Smooth muscle cell (in vitro differentiated cells): ENCODE data around the gene SYNRG. TPM values are rescaled to one million over a fixed set of nuclear protein-coding genes. Genes with fewer than 3 reads are reported as not detected.
A peak's percentile ranks its signal among the peaks of the same experiment; 100 is the strongest.

Source experiments
- DNase-seq: peaks from one replicate; lab custom pipeline; 2025; ENCODE audit not compliant: unreplicated experiment; lab: John Stamatoyannopoulos, UW
- H2AFZ ChIP-seq: fragments of 200-600 bp; sonication (generic); 2 replicates; pipeline ENCODE4 v1.6.0; 2016; ENCODE audit warnings: antibody characterized with exemption, low read depth, mild to moderate bottlenecking
- H3F3A ChIP-seq: fragments of 200-600 bp; sonication (generic); 2 replicates; pipeline ENCODE4 v1.6.0; 2017; ENCODE audit warnings: antibody characterized with exemption, low read depth
- H3K27ac ChIP-seq: fragments of 200-600 bp; sonication (generic); 2 replicates; pipeline ENCODE4 v1.5.1; 2016; ENCODE audit warnings: low read depth, mild to moderate bottlenecking
- H3K27me3 ChIP-seq: fragments of 200-600 bp; sonication (generic); 2 replicates; pipeline ENCODE4 v1.6.1; 2016; ENCODE audit warnings: low read depth, mild to moderate bottlenecking
- H3K36me3 ChIP-seq: fragments of 200-600 bp; sonication (generic); 2 replicates; pipeline ENCODE4 v1.5.1; 2016; ENCODE audit warnings: low read depth
- H3K4me1 ChIP-seq: fragments of 200-600 bp; sonication (generic); 2 replicates; pipeline ENCODE4 v1.5.1; 2016; ENCODE audit warnings: low read depth
- H3K4me2 ChIP-seq: fragments of 200-600 bp; sonication (generic); 2 replicates; pipeline ENCODE4 v1.6.0; 2016; ENCODE audit warnings: mild to moderate bottlenecking
- H3K4me3 ChIP-seq: fragments of 200-600 bp; sonication (generic); 2 replicates; pipeline ENCODE4 v1.5.1; 2016; ENCODE audit warnings: mild to moderate bottlenecking
- H3K79me2 ChIP-seq: fragments of 200-600 bp; sonication (generic); 2 replicates; pipeline ENCODE4 v1.6.0; 2016; ENCODE audit warnings: low read depth, mild to moderate bottlenecking
- H3K9ac ChIP-seq: fragments of 200-600 bp; sonication (generic); 2 replicates; pipeline ENCODE4 v1.6.0; 2016; ENCODE audit warnings: low read depth
- H3K9me3 ChIP-seq: fragments of 200-600 bp; sonication (generic); replicated peaks from 2 replicates; pipeline ENCODE4 v1.5.1; 2016; ENCODE audit warnings: low read depth
- H4K20me1 ChIP-seq: fragments of 200-600 bp; sonication (generic); 2 replicates; pipeline ENCODE4 v1.6.0; 2016; ENCODE audit warnings: low read depth
- WGBS: methylation state at CpG from one replicate; pipeline ENCODE4 v1.1.7; 2016; ENCODE audit warnings: low lambda C conversion rate; 5-methylcytosine and 5-hydroxymethylcytosine counted together
- microRNA-seq: library from miRNA; unstranded; fragments of <30 nt; microRNA quantifications from one replicate; pipeline ENCODE4, GENCODE V29; 2016; ENCODE audit warnings: borderline number of aligned reads
- polyA plus RNA-seq: library from polyadenylated mRNA; unstranded; fragments of >200 nt; fragmentation: Nextera tagmentation; extraction: Ambion mirVana; gene quantifications from 2 replicates; pipeline ENCODE4 v1.2.1, GENCODE V29; 2016
- small RNA-seq: library from RNA; depleted of rRNA; stranded (forward); fragments of <200 nt; gene quantifications from one replicate; pipeline ENCODE3, GENCODE V24; 2014
- total RNA-seq: library from RNA; depleted of rRNA; stranded (reverse); fragments of >200 nt; gene quantifications from 2 replicates; pipeline ENCODE4 v1.2.3, GENCODE V29; 2014
- TF ChIP-seq, protein P1 (sequence below): fragments of 200-600 bp; sonication (generic); IDR thresholded peaks from 2 replicates; pipeline ENCODE4 v1.5.1; 2017; ENCODE audit warnings: borderline replicate concordance, mild to moderate bottlenecking, antibody characterized with exemption; ENCODE audit not compliant: insufficient read depth, poor library complexity, severe bottlenecking

Gene SYNRG
- total and polyA plus RNA-seq, 2 experiments from 2014 or later, result 16.2 to 18.9 TPM

DNA sequence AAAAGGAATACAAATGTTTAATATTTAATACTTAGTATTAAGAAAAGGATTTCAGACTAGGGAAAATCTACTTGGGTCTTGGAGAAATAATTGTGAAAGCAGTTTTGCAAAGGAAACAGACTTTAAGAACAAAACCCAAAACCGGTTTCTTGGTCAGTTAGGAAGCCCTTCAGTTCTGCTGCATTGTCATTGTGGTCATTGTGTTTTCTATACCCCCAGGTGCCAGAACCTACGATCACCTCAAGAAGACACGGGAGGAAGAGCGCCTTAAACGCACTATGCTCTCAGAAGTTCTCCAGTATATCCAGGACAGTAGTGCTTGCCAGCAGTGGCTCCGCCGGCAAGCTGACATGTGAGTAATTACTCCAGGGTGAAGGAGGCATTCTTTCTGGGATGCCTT is 139.0 kb downstream of the SYNRG start:
- Histone ChIP-seq H2AFZ (no peak overlapping the region), H3K36me3 (peaks cover 7% of the 10 kb centered on the region), H3K27me3 (no peaks in the 10 kb centered on the region), H3K79me2 (no peaks in the 10 kb centered on the region), H3K4me2 (no peak overlapping the region), H3K4me1 (no peaks in the 10 kb centered on the region), H4K20me1 (no peaks in the 10 kb centered on the region), H3K27ac (no peak overlapping the region), H3K4me3 (no peak overlapping the region), H3K9ac (no peak overlapping the region), H3F3A (no peaks in the 10 kb centered on the region), H3K9me3 (no peaks in the 10 kb centered on the region)
- TF ChIP-seq, protein P1, sequence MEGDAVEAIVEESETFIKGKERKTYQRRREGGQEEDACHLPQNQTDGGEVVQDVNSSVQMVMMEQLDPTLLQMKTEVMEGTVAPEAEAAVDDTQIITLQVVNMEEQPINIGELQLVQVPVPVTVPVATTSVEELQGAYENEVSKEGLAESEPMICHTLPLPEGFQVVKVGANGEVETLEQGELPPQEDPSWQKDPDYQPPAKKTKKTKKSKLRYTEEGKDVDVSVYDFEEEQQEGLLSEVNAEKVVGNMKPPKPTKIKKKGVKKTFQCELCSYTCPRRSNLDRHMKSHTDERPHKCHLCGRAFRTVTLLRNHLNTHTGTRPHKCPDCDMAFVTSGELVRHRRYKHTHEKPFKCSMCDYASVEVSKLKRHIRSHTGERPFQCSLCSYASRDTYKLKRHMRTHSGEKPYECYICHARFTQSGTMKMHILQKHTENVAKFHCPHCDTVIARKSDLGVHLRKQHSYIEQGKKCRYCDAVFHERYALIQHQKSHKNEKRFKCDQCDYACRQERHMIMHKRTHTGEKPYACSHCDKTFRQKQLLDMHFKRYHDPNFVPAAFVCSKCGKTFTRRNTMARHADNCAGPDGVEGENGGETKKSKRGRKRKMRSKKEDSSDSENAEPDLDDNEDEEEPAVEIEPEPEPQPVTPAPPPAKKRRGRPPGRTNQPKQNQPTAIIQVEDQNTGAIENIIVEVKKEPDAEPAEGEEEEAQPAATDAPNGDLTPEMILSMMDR, result no peak
- no peak for DNase-seq
- 92% methylated on average over 7 of the region's 7 CpGs for WGBS

DNA sequence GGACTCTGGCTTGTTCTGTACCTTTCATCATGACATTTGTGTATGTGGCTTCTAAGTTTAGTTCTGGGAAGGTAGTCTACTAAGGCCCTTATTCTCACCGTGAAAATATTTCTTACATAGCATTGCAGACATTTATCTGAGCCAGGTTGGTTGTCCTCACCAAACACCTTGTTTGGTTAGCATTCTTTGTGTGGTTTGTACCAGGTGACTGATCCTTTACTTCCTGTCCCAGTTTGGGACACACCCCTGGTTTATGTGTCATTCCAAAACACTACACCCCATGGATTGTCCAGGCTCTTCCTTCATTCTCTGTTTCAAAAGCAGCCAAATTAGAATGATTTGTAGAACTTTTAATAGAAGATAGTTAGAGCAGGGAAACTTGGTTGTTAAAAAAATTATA is 142.7 kb downstream of the SYNRG start:
- Histone ChIP-seq H2AFZ (no peak overlapping the region), H4K20me1 (no peaks in the 10 kb centered on the region), H3K4me1 (no peaks in the 10 kb centered on the region), H3K27me3 (no peaks in the 10 kb centered on the region), H3K36me3 (peaks cover 4% of the 10 kb centered on the region), H3K79me2 (no peaks in the 10 kb centered on the region), H3K9me3 (no peaks in the 10 kb centered on the region), H3K27ac (peak overlapping the region; percentile 73), H3K4me2 (no peak overlapping the region), H3F3A (no peaks in the 10 kb centered on the region), H3K9ac (no peak overlapping the region), H3K4me3 (no peak overlapping the region)
- DNase-seq, result no peak
- WGBS, result 84% methylated on average over 1 of the region's 1 CpG
- TF ChIP-seq, protein P1, result no peak

DNA sequence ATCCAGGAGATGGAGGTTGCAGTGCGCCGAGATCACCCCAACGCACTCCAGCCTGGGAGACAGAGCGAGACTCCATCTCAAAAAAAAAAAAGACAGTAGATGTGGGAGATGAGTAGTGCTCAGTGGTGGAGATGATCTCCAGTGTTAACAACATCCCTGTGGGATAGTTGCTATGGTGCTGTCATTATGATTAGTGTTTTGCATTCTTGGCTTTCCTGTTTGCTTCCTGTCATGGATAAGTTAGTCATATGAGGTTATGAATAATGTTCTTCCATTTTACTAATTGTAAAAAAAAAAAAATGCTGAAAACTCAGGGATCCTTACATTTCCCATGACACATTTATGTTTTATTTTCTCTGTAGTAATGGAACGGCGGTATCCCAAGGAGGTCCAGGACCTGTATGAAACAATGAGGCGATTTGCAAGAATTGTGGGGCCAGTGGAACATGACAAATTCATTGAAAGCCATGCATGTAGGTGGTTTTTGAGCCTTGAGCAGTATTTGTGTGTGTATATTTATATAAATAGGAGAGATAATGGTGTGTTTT is 144.1 kb downstream of the SYNRG start:
- Histone ChIP-seq H3K9me3 (no peaks in the 10 kb centered on the region), H3K9ac (peak overlapping the region; percentile 35), H3K27me3 (no peaks in the 10 kb centered on the region), H3K4me2 (no peak overlapping the region), H3K27ac (peak overlapping the region; percentile 73), H4K20me1 (no peaks in the 10 kb centered on the region), H3K4me1 (no peaks in the 10 kb centered on the region), H3K79me2 (no peaks in the 10 kb centered on the region), H3F3A (no peaks in the 10 kb centered on the region), H3K36me3 (no peaks in the 10 kb centered on the region), H2AFZ (no peak overlapping the region), H3K4me3 (no peak overlapping the region)
- WGBS, result 94% methylated on average over 7 of the region's 7 CpGs
- TF ChIP-seq, protein P1, result no peak
- no peak for DNase-seq

Small RNA genes lying within 50 kb of the gene (microRNA-seq; reads per million reads assigned to microRNA genes)
- gene MIR378J, result not detected

Small RNA genes lying within 50 kb of the gene (small RNA-seq; reads per million reads assigned to genes)
- not detected for gene MIR378J

Other genes starting within 250 kb of the SYNRG start
- not detected in 2 replicates for gene C17orf78, start 233.4 kb downstream of the SYNRG start, total RNA-seq
- gene C17orf78, start 233.4 kb downstream of the SYNRG start, polyA plus RNA-seq, result not detected in 2 replicates
- gene ACACA, start 202.6 kb downstream of the SYNRG start, total RNA-seq, result 33.9 and 38.9 TPM in 2 replicates
- 16.4 and 21.4 TPM in 2 replicates for gene ACACA, start 202.6 kb downstream of the SYNRG start, polyA plus RNA-seq
- 10.8 and 11.8 TPM in 2 replicates for gene TADA2A, start 202.5 kb downstream of the SYNRG start, total RNA-seq
- 6.0 and 9.7 TPM in 2 replicates for gene TADA2A, start 202.5 kb downstream of the SYNRG start, polyA plus RNA-seq
- gene DUSP14, start 119.5 kb downstream of the SYNRG start, total RNA-seq, result 47.1 and 62.1 TPM in 2 replicates
- 40.4 and 59.1 TPM in 2 replicates for gene DUSP14, start 119.5 kb downstream of the SYNRG start, polyA plus RNA-seq
- gene DDX52, start 34.0 kb upstream of the SYNRG start, total RNA-seq, result 26.0 and 28.2 TPM in 2 replicates
- gene DDX52, start 34.0 kb upstream of the SYNRG start, polyA plus RNA-seq, result 18.7 and 24.0 TPM in 2 replicates
- not detected in 2 replicates for gene HNF1B, start 135.6 kb upstream of the SYNRG start, total RNA-seq
- not detected in 2 replicates for gene HNF1B, start 135.6 kb upstream of the SYNRG start, polyA plus RNA-seq